ENCODE results near the gene SLC34A2.
A peak's percentile ranks its signal among the peaks of the same experiment; 100 is the strongest.
"Not testable (repeated sequence)": the region's sequence is repeated elsewhere in the genome, so short reads cannot be mapped to it uniquely, and the experiment has no call there.

SLC34A2 gene

GRCh38 chr4:25661441-25661840 is 5.8 kb downstream of the SLC34A2 start:
- not testable (repeated sequence) for DNase-seq (ENCODE audit: low spot score)

- DNase-seq (ENCODE audit: low spot score), result no peak
Observed at GRCh38 chr4:25662306-25662705, 6.7 kb downstream of the SLC34A2 start.

- no peak for DNase-seq (ENCODE audit: low spot score)
Observed at GRCh38 chr4:25663781-25664180, 8.1 kb downstream of the SLC34A2 start.

- DNase-seq (ENCODE audit: low spot score), result no peak
Observed at GRCh38 chr4:25666031-25666630, 10.5 kb downstream of the SLC34A2 start.

GRCh38 chr4:25667931-25668557 is 12.4 kb downstream of the SLC34A2 start:
- no peak for DNase-seq (ENCODE audit: low spot score)

GRCh38 chr4:25670991-25671390 is 15.3 kb downstream of the SLC34A2 start:
- no peak for DNase-seq (ENCODE audit: low spot score)

GRCh38 chr4:25672756-25673155 is 17.1 kb downstream of the SLC34A2 start:
- no peak for DNase-seq (ENCODE audit: low spot score)

- DNase-seq (ENCODE audit: low spot score), result no peak
Observed at GRCh38 chr4:25674386-25674785, 18.7 kb downstream of the SLC34A2 start.

- DNase-seq (ENCODE audit: low spot score), result no peak
Observed at GRCh38 chr4:25676221-25676620, 20.6 kb downstream of the SLC34A2 start.

GRCh38 chr4:25677157-25677556 is 21.5 kb downstream of the SLC34A2 start:
- DNase-seq (ENCODE audit: low spot score), result no peak

- no peak for DNase-seq (ENCODE audit: low spot score)
Observed at GRCh38 chr4:25677943-25678342, 22.3 kb downstream of the SLC34A2 start.

GRCh38 chr4:25687773-25688172 is 32.1 kb downstream of the SLC34A2 start:
- DNase-seq (ENCODE audit: low spot score), result peak; percentile 11

- no peak for DNase-seq (ENCODE audit: low spot score)
Observed at GRCh38 chr4:25694466-25694865, 38.8 kb downstream of the SLC34A2 start.

- no peak for DNase-seq (ENCODE audit: low spot score)
Observed at GRCh38 chr4:25696409-25696808, 40.8 kb downstream of the SLC34A2 start.

GRCh38 chr4:25697516-25697915 is 41.9 kb downstream of the SLC34A2 start:
- no peak for DNase-seq (ENCODE audit: low spot score)

- no peak for DNase-seq (ENCODE audit: low spot score)
Observed at GRCh38 chr4:25700661-25701060, 45.0 kb downstream of the SLC34A2 start.

GRCh38 chr4:25702848-25703247 is 47.2 kb downstream of the SLC34A2 start:
- no peak for DNase-seq (ENCODE audit: low spot score)

- no peak for DNase-seq (ENCODE audit: low spot score)
Observed at GRCh38 chr4:25703731-25704388, 48.2 kb downstream of the SLC34A2 start.

- no peak for DNase-seq (ENCODE audit: low spot score)
Observed at GRCh38 chr4:25704516-25704915, 48.9 kb downstream of the SLC34A2 start.

- DNase-seq (ENCODE audit: low spot score), result no peak
Observed at GRCh38 chr4:25710637-25711036, 55.0 kb downstream of the SLC34A2 start.

- no peak for DNase-seq (ENCODE audit: low spot score)
Observed at GRCh38 chr4:25712611-25713010, 57.0 kb downstream of the SLC34A2 start.

- no peak for DNase-seq (ENCODE audit: low spot score)
Observed at GRCh38 chr4:25713812-25714211, 58.2 kb downstream of the SLC34A2 start.

- DNase-seq (ENCODE audit: low spot score), result no peak
Observed at GRCh38 chr4:25722964-25723363, 67.3 kb downstream of the SLC34A2 start.

- DNase-seq (ENCODE audit: low spot score), result no peak
Observed at GRCh38 chr4:25723409-25723808, 67.8 kb downstream of the SLC34A2 start.
